ENCODE results near the gene CDKN2B-AS1.
"Not testable (repeated sequence)": the region's sequence is repeated elsewhere in the genome, so short reads cannot be mapped to it uniquely, and the experiment has no call there.

CDKN2B-AS1 gene

GRCh38 chr9:22046243-22046885 lies 51.8 kb downstream of the CDKN2B-AS1 start:
- DNase-seq = no peak

GRCh38 chr9:22047596-22047995 lies 53.0 kb downstream of the CDKN2B-AS1 start:
- DNase-seq = no peak

GRCh38 chr9:22049411-22049810 lies 54.8 kb downstream of the CDKN2B-AS1 start:
- DNase-seq = no peak

- DNase-seq = no peak
Measured at GRCh38 chr9:22050924-22051323, 56.3 kb downstream of the CDKN2B-AS1 start.

GRCh38 chr9:22052376-22052945 lies 57.9 kb downstream of the CDKN2B-AS1 start:
- DNase-seq = peak; percentile 62

GRCh38 chr9:22053178-22053577 lies 58.6 kb downstream of the CDKN2B-AS1 start:
- DNase-seq = no peak

- DNase-seq = no peak
Measured at GRCh38 chr9:22054076-22054475, 59.5 kb downstream of the CDKN2B-AS1 start.

GRCh38 chr9:22054529-22054928 lies 59.9 kb downstream of the CDKN2B-AS1 start:
- no peak for DNase-seq

GRCh38 chr9:22055090-22055489 lies 60.5 kb downstream of the CDKN2B-AS1 start:
- DNase-seq = no peak

GRCh38 chr9:22056402-22056801 lies 61.8 kb downstream of the CDKN2B-AS1 start:
- DNase-seq = no peak

- not testable (repeated sequence) for DNase-seq
Measured at GRCh38 chr9:22057972-22058371, 63.4 kb downstream of the CDKN2B-AS1 start.

GRCh38 chr9:22060831-22061383 lies 66.3 kb downstream of the CDKN2B-AS1 start:
- DNase-seq = no peak

GRCh38 chr9:22064957-22065356 lies 70.4 kb downstream of the CDKN2B-AS1 start:
- DNase-seq = no peak

GRCh38 chr9:22065431-22066200 lies 71.0 kb downstream of the CDKN2B-AS1 start:
- no peak for DNase-seq

- DNase-seq = no peak
Measured at GRCh38 chr9:22067196-22067595, 72.6 kb downstream of the CDKN2B-AS1 start.

- DNase-seq = no peak
Measured at GRCh38 chr9:22068369-22068768, 73.8 kb downstream of the CDKN2B-AS1 start.

- no peak for DNase-seq
Measured at GRCh38 chr9:22073349-22073748, 78.8 kb downstream of the CDKN2B-AS1 start.

GRCh38 chr9:22078081-22078480 lies 83.5 kb downstream of the CDKN2B-AS1 start:
- no peak for DNase-seq

GRCh38 chr9:22079873-22080341 lies 85.3 kb downstream of the CDKN2B-AS1 start:
- DNase-seq = peak; percentile 62

- DNase-seq = no peak
Measured at GRCh38 chr9:22084336-22085035, 89.9 kb downstream of the CDKN2B-AS1 start.

GRCh38 chr9:22088053-22088716 lies 93.6 kb downstream of the CDKN2B-AS1 start:
- DNase-seq = no peak

GRCh38 chr9:22088717-22089061 lies 94.1 kb downstream of the CDKN2B-AS1 start:
- DNase-seq = no peak

- no peak for DNase-seq
Measured at GRCh38 chr9:22097707-22098106, 103.1 kb downstream of the CDKN2B-AS1 start.

Measured in activated CD8-positive, alpha-beta memory T cell treated with anti-CD3 and anti-CD28 coated beads for 24 hours (primary cell).